Esophagus squamous epithelium (tissue), 5 donors: ENCODE results near the gene RAD23A. TPM values are rescaled to one million over a fixed set of nuclear protein-coding genes. Genes with fewer than 3 reads are reported as not detected.

ENCODE experiments used
- DNase-seq: peaks from one replicate; lab custom pipeline; 2025; lab: John Stamatoyannopoulos, UW
- H3K27ac ChIP-seq, 4 donors: fragments of 200-600 bp; sonication (generic); one replicate each; pipeline ENCODE4 v1.5.1; 2016 to 2019; ENCODE audit warnings: mild to moderate bottlenecking in 1 of 4
- H3K27me3 ChIP-seq, 4 donors: fragments of 200-600 bp; sonication (generic); 1 replicate in 3 of 4; 2 replicates in 1 of 4; pipeline versions ENCODE4 v1.5.1 to v1.6.0; 2017 to 2021; ENCODE audit warnings: antibody characterized with exemption in 1 of 4
- H3K36me3 ChIP-seq, 3 donors: fragments of 200-600 bp; sonication (generic); one replicate each; pipeline ENCODE4 v1.5.1; 2016 to 2019
- H3K4me1 ChIP-seq, 3 donors: fragments of 200-600 bp; sonication (generic); one replicate each; pipeline ENCODE4 v1.5.1; 2017 to 2019
- H3K4me3 ChIP-seq, 4 donors: fragments of 200-600 bp; sonication (generic); 1 replicate in 3 of 4; 2 replicates in 1 of 4; pipeline ENCODE4 v1.5.1; 2016 to 2019; ENCODE audit warnings: mild to moderate bottlenecking in 2 of 4, moderate library complexity in 1 of 4
- H3K9me3 ChIP-seq, 3 donors: fragments of 200-600 bp; sonication (generic); one replicate each; pipeline ENCODE4 v1.5.1; 2016 to 2019
- CTCF ChIP-seq, 6 experiments: fragments of 450-650 bp in 4 of 6; fragments of 200-600 bp in 2 of 6; sonication (generic) in 2 of 6; IDR thresholded peaks; one replicate each; pipeline ENCODE4 v1.5.1; 2016 to 2019; ENCODE audit warnings: antibody characterized with exemption in 6 of 6, mild to moderate bottlenecking in 4 of 6, moderate library complexity in 4 of 6
- POLR2A ChIP-seq, 4 donors: fragments of 450-650 bp; IDR thresholded peaks; one replicate each; pipeline ENCODE4 v1.6.1; 2017; ENCODE audit warnings: antibody characterized with exemption in 4 of 4, mild to moderate bottlenecking in 4 of 4, moderate library complexity in 3 of 4
- WGBS, 2 donors: methylation state at CpG; one replicate each; pipeline ENCODE4 v1.1.5; 2018; 5-methylcytosine and 5-hydroxymethylcytosine counted together
- intact Hi-C: fragments of 100-400 bp; cut with DNase I; formaldehyde crosslinking; loops from one replicate; pipeline ENCODE4 v1.15.0; 2022
- total RNA-seq, 4 donors: library from RNA; depleted of rRNA; stranded (reverse); fragments of >200 nt; gene quantifications; one replicate each; pipeline ENCODE4 v1.1.0, GENCODE V29; 2016
- donor health status: DM: yes; HTN: yes; CAD: no.

The RAD23A gene
- total RNA-seq, 4 donors from 2014 or later, result 67.7 to 87.4 (median 82.4) TPM

DNA sequence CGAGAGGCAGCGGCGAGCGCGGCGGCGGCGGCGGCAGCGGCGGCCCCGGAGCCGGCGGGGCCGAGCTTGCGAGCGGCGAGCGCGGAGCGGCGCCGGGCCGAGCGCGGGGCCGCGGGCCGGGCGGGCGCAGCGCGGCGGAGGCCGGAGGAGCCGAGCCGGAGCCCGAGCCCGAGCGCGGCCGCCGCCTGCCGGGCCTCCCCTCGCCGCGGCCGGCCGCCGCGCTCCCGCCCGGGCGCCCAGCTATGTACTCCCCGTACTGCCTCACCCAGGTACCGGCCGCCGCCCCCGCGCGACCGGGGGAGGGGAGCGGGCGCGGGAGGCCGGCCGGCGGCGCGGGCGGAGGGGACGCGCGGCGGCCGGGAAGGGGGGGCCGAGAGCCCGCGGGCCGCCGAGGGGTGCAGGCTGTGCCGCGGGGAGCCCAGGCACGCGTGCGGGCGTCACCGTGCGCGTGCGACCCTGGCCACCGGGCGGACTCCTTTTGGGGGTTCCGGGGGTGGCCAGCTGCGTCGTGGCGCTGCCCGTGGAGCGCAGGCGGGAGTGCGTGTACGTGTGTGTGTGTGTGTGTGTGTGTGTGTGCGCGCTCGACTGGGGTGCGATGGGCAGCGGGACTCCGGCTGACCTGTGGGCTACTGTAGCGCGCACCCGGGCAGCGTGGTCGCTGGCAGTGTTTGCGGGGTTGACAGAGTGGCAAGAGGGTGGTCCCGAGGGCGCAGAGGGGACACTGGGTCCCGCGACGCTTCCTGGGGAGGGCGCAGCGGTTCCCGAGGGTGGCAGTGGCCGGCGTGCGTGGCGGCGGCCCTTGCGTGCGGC is 50.1 kb downstream of the RAD23A start:
- peaks cover 0 to 3% (median 0%) of the 10 kb centered on the region in 4 donors for H3K27me3 ChIP-seq
- DNase-seq, result no peak
- no peaks in the 10 kb centered on the region for H3K9me3 ChIP-seq
- intact Hi-C loops, result no loop called here
- TF ChIP-seq CTCF (IDR thresholded peaks at IDR 0.05) (no peak), POLR2A (IDR thresholded peaks at IDR 0.05) (no peak)
- H3K4me3 ChIP-seq, result peak overlapping the region; percentile 68 to 93 (median 80)
- peak overlapping the region; percentile 91 to 98 (median 94) for H3K27ac ChIP-seq
- peaks cover 12 to 70% (median 34%) of the 10 kb centered on the region in 3 donors for H3K4me1 ChIP-seq
- H3K36me3 ChIP-seq, result no peaks in the 10 kb centered on the region
- no CpG with 5 or more reads among the region's 129 CpGs for WGBS, 2 donors

GRCh38 chr19:12996406-12997094 is 50.9 kb downstream of the RAD23A start:
- H3K27me3 ChIP-seq, result peaks cover 0 to 3% (median 0%) of the 10 kb centered on the region in 4 donors
- H3K27ac ChIP-seq, result peak overlapping the region; percentile 91 to 98 (median 94)
- intact Hi-C loops, result no loop called here
- H3K4me3 ChIP-seq, result peak overlapping the region; percentile 68 to 93 (median 80)
- DNase-seq, result no peak
- TF ChIP-seq POLR2A (IDR thresholded peaks at IDR 0.05) (peak in 1 of 4 donors; percentile 6), CTCF (IDR thresholded peaks at IDR 0.05) (no peak)
- no peaks in the 10 kb centered on the region for H3K9me3 ChIP-seq
- H3K36me3 ChIP-seq, result no peaks in the 10 kb centered on the region
- WGBS, 2 donors, result no CpG with 5 or more reads among the region's 52 CpGs
- H3K4me1 ChIP-seq, result peaks cover 19 to 77% (median 41%) of the 10 kb centered on the region in 3 donors

DNA sequence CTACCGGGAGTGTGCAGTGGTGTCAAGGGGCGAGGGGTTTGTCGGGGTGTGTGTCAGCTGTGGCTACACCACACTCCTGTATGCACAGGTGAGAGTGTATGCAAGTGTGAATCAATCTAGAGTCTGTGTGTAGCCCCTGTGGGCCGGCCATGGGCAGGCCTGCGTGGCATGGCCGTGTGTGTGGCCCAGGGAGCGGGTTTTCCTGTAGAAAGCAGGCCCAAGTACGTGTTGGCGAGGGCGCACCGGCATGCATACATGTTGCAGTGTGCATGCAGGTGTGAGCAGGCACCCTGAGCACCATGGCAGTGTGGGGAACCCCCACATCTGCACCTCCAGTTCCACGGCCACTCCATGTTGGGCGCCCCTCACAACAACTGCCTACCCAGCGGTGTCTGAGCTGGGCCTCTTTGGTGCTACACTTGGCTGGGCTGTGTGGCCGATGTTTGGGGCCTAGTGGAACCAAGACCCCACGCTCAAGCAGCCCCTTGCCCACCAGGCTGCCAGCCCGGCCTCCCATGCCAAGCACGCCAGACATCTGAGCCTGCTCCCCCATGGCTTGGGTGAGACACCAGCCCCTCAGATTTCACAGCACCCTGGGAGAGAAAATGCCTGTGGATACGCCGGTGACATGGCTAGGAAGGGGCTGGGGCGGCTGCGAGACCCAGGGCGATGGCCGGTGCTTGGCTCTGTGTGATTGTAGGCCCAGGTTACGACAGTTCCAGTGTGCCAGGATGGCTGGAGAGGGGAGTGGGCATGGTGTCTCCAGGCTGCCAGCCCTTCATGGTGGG is 51.7 kb downstream of the RAD23A start:
- Histone ChIP-seq H3K27ac (peak overlapping the region; percentile 91 to 98 (median 94)), H3K4me1 (peaks cover 26 to 85% (median 48%) of the 10 kb centered on the region in 3 donors), H3K27me3 (peaks cover 0 to 3% (median 0%) of the 10 kb centered on the region in 4 donors), H3K36me3 (no peaks in the 10 kb centered on the region), H3K4me3 (peak overlapping the region; percentile 68 to 93 (median 80)), H3K9me3 (no peaks in the 10 kb centered on the region)
- WGBS, 2 donors, result 58 to 60% methylated on average over 10 of the region's 25 CpGs
- no peak for TF ChIP-seq POLR2A (IDR thresholded peaks at IDR 0.05)
- no peak for TF ChIP-seq CTCF (IDR thresholded peaks at IDR 0.05)
- no peak for DNase-seq
- intact Hi-C loops, result no loop called here

GRCh38 chr19:12997967-12998940 is 52.6 kb downstream of the RAD23A start:
- Histone ChIP-seq H3K27me3 (peaks cover 0 to 3% (median 0%) of the 10 kb centered on the region in 4 donors), H3K9me3 (no peaks in the 10 kb centered on the region), H3K4me1 (peaks cover 33 to 90% (median 57%) of the 10 kb centered on the region in 3 donors), H3K27ac (peak overlapping the region; percentile 91 to 98 (median 94)), H3K36me3 (no peaks in the 10 kb centered on the region), H3K4me3 (peak overlapping the region; percentile 68 to 93 (median 80))
- 32 to 37% methylated on average over 21 to 27 of the region's 32 CpGs for WGBS, 2 donors
- no peak for DNase-seq
- TF ChIP-seq POLR2A (IDR thresholded peaks at IDR 0.05) (no peak), CTCF (IDR thresholded peaks at IDR 0.05) (no peak)
- intact Hi-C loops, result no loop called here
